Neural progenitor cell (in vitro differentiated cells): Measurements from ENCODE around the gene SERF2.

ENCODE experiments used
- CTCF ChIP-seq: fragments of 200-600 bp; sonication (generic); IDR thresholded peaks from 2 replicates; pipeline ENCODE4 v1.5.1; 2017; ENCODE audit warnings: antibody characterized with exemption, mild to moderate bottlenecking
- EZH2 ChIP-seq: fragments of 200-600 bp; sonication (generic); IDR thresholded peaks from 2 replicates; pipeline ENCODE4 v1.6.1; 2017; ENCODE audit warnings: antibody characterized with exemption, mild to moderate bottlenecking, moderate library complexity

- TF ChIP-seq EZH2 (no peak), CTCF (no peak)
Observed at GRCh38 chr15:43826508-43827341, 34.6 kb downstream of the SERF2 start, which contains the start of gene WDR76.
